Dermis blood vessel endothelial cell (primary cell): ENCODE data around the gene TMEM120B. TPM values are rescaled to one million over a fixed set of nuclear protein-coding genes. Genes with fewer than 3 reads are reported as not detected.
A peak's percentile ranks its signal among the peaks of the same experiment; 100 is the strongest.

Experiments used
- DNase-seq: peaks from one replicate; pipeline ENCODE4 v3.0.0; 2010
- total RNA-seq: library from RNA; depleted of rRNA; stranded (reverse); fragments of >200 nt; gene quantifications from 2 replicates; pipeline ENCODE4 v1.2.3, GENCODE V29; 2014

TMEM120B gene
- total RNA-seq, 1 donor from 2014 or later, result 4.9 TPM

DNA sequence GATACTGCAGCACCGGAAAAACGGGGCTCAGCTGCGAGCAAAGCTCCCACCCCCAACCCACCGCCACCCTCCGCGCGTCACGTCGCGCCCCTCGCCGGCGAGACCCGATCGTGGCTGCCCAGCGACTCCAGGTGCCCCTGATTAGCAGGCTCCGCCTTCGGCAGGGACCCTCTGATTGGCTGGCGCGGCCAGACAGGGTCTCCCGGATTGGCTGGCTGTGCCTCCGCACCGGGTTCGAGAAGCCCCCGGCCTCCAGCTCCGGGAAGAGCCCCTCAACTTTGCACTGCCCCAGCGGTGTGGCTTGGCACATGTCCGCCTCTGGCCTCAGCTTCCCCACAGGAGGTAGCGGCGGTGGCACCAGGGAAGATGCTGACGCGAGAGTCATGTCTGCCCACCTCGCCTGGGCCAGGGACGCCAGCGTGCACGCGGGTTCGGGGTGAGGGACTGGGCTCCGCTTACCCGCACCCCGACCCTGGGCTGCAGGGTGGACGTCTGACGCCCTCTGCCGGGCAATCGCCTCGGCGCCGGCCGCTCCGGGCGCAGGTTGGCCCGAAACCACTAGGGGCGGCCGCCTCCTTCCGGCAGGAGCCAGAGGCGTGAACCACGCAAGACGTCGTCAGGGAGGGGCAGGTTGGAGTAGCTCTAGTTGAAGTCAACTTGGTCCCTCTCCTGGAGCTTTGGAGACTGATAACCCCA is 81.4 kb downstream of the TMEM120B start:
- peak; percentile 94 for DNase-seq

DNA sequence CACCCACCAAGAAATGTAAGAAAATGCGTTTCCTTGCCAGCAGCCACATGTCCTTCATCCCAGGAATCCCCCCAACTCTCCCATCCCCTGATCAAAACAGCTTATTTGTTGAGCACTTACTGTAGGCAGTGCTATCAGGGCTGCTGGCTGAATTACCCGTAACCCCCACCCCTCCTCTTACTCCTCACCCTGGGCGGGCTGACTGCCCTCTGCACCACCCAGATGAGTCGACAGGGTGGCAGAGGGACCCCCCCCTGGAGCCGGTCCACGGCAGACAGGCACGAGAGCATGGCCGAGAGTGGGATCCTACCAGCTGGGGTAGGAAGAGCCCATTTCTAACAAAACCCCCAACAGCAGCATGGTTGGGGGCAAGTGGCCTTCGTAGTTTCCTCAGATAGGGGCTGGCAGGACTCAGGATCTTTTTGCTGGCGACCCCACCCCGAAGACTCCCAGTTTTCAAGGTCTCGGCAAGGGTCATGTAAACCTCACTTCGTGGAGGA is 82.0 kb downstream of the TMEM120B start:
- DNase-seq, result no peak

DNA sequence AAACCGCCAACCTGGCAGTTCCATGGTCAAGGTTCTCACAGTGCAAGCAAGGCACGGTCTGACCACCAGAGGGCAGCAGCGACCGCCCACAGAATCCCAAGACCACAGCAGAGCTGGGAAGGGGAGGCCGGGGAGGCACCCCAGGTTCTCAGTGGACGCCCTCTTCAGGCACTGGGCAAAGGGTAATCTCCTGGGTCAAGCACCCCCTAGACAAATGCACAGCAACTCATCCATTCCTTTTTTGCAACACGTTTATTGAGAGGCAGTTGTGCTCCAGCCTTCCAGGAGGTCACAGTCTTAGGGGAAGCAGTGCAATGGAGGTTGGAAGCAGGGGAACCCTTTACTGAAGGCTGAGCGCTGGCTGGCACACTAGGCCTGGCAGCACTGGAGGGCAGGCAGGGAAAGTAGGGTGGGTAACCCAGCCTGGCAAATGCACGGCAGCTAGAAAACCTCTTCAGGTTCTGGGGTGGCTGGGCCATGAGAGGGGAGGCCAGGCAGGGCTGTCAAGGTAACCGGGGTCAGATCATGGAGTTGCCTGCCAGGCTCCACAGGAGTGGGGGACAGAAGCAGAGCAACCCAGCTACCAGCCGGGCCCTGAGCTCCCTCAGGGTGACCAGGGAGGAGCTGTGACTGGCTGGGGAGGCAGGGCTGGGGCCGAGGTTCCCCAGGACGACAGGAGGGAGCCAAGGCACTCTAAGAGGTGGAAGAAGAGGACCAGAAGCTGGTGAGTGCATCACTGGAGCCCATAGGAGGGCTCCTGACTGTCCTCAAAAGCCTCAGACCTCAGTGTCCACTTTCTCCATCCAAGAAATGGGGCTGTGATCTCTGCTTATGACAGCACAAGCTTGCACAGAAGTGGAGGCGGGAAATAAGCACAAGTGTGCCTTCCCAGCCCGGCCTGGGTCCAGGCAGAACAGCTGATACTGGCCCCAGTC is 82.7 kb downstream of the TMEM120B start:
- peak; percentile 94 for DNase-seq

- peak; percentile 87 for DNase-seq
Measured at GRCh38 chr12:121796855-121797751, 84.6 kb downstream of the TMEM120B start.

- DNase-seq, result peak; percentile 64
Measured at GRCh38 chr12:121797937-121798786, 85.6 kb downstream of the TMEM120B start.

DNA sequence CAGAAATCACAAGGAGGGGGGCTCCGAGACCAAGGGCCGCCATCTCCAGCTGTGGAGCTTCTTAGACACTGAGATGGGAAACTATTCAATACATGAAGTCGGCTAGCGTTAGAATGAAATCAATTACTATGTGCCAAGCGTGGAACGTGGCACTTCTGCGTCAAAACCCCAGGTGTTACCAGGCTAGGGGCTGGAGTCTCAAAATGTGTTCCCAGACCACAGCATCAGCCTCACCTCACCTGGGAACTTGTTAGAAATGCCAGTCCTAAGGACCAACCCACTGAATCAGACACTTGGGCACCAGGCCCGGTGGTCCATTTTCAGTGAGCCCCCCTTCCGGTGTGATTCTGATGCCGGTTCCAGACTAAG is 86.2 kb downstream of the TMEM120B start:
- no peak for DNase-seq

DNA sequence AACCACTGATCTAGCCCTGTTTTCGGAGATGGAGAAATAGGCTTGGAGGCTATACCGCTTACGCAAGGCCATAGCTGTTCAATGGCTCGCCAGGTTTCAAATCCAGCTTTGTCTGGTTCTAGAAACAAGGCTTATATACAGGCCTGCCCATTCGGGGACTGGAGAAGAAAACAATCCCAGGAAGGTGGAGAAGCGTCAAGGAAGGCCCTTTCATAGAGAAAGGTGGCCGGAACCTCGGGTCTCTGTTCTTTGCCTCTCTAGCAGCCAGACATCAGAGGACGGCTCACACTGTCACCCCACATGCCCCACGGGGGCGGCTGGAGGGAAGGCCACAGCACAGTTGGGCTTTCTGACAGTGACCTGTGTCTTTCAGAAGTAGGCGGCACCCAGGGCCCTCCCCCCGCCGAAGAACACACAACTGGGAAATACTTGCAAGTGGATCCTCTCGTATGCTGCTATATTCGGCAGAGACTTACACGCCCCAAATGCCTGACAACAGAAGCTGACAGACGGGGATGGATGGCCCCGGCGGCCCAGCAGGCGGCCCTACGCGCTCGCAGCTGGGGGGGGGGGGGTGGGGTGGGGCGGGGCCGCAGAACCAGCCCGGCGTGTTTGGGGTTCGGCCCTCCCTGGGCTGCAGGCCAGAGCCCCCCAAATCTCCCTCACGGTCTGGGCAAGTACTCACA is 86.7 kb downstream of the TMEM120B start:
- DNase-seq, result peak; percentile 73

DNA sequence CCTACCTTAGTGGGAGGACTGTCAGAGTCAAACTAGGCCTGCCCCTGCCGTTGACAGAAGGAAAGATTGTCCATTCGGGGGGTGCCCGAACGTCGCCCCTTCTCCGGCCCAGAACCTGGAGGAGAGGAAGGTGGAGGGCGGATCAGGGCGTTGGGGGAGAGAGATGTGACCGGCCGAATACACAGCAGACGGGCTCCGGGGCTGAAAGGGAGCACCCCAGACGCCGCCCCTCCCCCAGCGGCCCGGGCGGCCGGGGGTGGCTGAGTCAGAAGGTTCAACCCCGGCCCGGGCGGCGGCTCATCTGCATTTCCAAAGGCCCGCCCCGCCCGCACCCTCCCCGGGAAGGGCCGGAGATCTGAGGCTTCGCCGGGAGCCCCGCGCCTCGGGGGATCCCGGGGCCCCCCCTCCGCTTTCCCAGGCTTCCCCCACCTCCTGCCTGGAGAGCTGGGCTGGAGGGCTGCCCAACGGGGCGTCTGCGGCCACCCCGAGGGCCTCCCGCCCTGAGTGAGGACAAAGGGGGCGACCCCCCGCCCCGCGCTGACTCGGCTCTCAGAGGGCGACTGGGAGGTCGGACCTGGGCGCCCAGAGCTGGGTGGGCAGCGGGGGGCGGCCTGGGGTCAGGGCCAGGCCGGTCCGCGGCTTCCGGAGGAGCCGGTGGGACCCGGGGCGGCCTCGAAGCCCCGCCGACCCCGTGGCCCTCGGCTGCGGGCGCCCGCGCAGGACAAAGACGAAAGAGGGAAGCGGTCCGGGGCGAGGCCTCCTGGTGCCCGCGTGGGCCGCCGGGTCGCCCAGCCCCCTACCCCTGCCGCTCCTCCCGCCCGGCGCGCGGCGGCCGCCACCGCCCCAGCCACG is 87.5 kb downstream of the TMEM120B start:
- peak; percentile 79 for DNase-seq

DNA sequence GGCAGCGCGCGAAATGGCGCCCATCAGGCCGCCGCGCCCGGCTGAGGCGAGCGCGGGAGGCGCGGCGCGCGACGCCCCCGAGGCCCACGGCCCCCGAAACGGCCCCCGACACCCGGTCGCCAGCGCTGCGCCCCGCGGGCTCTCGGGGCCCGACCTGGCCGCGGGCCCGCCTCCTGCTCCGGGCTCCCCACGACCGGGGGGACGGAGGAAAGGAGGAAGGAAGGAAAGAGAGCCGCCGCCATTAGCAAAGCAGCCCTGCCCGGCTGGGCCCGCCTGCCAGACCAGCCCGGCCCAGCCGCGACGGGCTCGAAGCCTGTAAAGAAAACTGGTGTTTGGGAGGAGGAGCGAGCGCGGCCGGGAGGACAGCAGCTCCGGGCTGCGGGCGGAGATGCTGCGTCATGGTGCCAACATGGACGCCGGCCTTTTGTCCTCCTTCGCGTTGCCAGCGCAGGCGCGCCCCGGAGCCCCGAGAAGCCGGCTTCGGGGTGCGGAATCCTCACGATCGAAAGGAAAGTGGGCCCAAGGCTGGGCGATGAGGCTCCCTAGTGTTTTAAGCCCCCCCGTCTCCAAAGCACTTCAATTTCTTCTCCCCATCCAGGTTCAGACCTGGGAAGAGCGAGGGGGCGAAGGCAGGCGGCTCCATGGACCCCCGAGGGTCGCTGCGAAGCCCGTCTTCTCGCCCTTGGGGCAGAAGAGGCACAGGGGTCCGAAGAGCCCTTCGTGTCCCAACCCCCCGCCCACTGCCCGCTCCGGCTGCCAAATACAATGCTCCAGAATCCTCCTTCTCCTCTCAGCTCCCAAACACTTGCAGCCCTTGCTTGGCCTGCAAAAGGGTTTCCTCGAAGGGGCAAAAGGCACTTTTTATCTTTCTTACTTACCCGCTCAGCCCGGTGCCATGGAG is 88.4 kb downstream of the TMEM120B start:
- peak; percentile 72 for DNase-seq

DNA sequence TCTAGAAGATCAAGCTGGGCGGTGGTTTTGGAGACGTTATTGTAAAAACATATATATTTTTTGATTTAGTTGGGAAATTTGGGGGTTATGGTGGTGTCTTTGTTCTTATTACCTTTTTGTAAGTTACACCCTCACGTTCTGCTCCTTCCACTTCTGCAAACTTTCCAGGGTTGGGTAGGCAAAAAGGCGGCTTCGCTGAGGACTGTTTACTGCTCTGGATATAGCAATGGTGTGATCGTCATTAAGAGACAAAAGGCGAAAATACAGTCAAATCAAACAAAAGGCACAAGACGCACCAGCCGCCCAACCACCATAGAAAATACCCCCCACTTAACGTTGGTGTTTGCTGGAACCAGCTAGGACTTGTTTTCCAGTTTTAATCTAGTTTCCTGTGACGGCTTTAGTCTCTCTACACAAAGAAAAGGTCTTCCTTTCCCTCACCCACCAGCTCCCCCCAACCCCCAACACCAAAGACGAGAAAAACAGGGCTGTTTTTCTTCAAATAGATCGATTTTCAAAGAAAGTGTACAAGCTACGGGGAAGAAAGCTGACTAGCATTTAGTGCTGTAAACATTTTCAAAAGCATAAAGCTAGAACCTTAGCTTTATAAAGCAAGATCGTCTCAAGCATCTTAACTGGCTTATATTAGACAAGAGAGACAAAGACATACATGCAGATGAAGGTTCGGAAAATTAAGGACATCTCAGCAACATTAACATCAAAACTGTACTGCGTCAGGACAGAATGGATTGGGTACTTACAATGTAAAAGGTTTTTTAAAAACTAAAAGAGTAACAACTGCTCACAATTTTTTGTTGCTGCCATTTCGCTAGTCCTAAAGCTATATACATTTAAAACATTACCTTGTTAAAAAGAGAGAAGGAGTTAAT is 89.3 kb downstream of the TMEM120B start:
- DNase-seq, result peak; percentile 75

DNA sequence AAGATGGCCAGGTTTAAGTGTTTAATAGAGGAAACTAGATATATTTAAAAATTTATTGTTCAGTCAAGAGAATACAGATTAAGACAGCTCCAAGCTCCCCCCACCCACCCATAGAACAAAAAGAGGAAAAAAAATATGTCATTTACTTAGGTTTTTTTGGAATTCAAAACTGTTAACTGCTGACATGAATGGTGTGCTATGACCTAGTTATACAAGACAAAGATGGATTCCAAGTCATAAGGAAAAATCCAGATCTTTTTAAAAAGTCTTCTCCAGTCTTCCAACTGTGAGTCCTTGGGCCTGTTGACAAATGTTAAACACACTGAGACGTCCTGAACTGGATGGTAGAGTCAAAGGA is 89.9 kb downstream of the TMEM120B start:
- DNase-seq, result no peak

DNA sequence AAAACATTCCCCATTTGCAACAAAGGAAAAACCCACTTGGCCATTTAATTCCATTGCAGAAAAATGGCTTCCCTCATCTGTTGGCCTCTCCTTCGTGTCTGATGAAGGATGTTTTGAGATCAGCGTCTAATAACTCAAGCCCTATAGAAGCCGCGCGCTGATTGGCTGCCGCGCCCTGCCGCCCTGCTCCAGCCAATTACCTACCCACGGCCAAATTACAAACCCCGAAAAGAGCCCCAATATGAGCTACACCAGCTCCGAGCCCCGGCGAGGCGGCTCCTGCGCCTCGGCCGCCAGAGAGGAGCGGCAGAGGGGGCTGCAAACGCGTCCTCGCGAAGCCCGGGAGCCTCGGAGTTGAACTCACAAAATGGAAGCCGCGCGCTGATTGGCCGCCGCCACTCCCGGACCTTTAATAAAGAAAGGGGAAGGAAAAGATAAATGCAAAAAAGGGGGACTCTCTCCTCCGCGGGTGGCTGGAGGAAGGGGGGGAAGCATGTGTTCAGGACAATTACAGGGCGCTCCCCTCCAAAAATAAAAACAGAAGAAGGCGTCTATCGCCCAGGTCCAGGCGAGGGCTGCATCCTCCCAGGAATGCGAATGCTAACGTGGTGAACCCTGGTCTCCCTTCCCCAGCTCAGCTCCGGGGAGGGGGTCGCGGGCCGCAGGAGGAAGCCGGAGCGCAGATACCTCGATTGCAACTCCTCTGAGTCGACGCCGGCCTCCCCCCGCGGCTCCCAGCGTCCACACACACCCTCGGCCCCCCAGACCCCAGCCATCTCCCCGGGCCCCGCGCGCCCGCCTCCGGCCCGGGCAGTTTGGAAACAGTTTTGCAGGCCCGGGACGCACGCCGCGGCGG is 90.5 kb downstream of the TMEM120B start:
- peak; percentile 94 for DNase-seq

- DNase-seq, result peak; percentile 66
Measured at GRCh38 chr12:121803861-121804416, 91.4 kb downstream of the TMEM120B start, which contains the start of gene SETD1B. TSS of gene SETD1B (plus strand) at chr12:121804009. CDS start at chr12:121804738, 729 bp downstream.

DNA sequence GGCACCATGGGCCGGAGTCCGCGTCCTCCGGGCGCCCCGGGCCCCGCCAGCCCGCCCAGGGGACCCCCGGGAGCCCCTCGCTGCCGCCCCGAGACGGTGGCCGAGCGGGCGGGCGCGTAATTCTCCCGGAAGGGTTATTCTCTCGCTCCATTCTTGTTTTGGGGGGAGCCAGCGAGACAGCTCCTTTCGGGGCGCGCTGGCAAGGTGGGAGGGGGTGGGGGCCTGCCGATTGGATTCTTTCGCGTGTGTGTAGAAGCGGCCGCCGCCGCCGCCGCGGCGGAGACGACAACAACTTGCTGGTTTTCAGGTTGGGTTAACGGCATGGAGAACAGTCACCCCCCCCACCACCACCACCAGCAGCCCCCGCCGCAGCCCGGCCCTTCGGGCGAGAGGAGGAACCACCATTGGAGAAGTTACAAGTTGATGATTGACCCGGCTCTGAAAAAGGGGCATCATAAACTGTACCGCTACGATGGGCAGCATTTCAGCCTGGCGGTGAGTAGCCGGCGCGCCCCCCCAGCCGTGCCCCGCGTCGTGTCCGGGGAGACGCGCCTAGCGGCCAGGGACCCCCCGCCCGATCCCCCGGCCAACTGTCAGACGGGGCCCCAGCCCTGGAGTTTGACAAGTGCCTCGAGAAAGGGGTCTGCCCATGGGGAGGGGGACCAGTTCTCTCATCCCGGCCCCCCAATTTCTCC is 92.0 kb downstream of the TMEM120B start:
- peak; percentile 56 for DNase-seq

GRCh38 chr12:121805171-121806008 is 92.8 kb downstream of the TMEM120B start:
- peak; percentile 18 for DNase-seq
